ENCODE measurements around the gene USP10.

- TF ChIP-seq POLR2A (IDR thresholded peaks at IDR 0.05; ENCODE audit: low read length) (no peak), ZSCAN20 (CRISPR knock-in tag; IDR thresholded peaks at IDR 0.05) (no peak), CHD2 (IDR thresholded peaks at IDR 0.05; ENCODE audit: low read length, partially characterized antibody) (no peak), CTCF (IDR thresholded peaks at IDR 0.05) (no peak), EHMT2 (IDR thresholded peaks at IDR 0.05; ENCODE audit: low read depth) (no peak), MAFK (IDR thresholded peaks at IDR 0.05; ENCODE audit: partially characterized antibody) (no peak), BHLHE40 (IDR thresholded peaks at IDR 0.05; ENCODE audit: low read depth, low read length) (no peak), KDM1A (IDR thresholded peaks at IDR 0.05; ENCODE audit: low read depth) (no peak), CEBPB (IDR thresholded peaks at IDR 0.05) (no peak), RCOR1 (IDR thresholded peaks at IDR 0.05; ENCODE audit: low read depth, low read length) (no peak)
Measured at GRCh38 chr16:84724606-84725309, 25.0 kb downstream of the USP10 start.

Data from A549 (cell line).